Astrocyte (in vitro differentiated cells and primary cell): Measurements from ENCODE around the gene TUBG1.

Experiments
- EZH2 ChIP-seq: IDR thresholded peaks from 2 replicates; pipeline ENCODE4 v1.6.1; 2012; ENCODE audit warnings: mild to moderate bottlenecking, low read length, inconsistent platforms; ENCODE audit not compliant: insufficient read depth
- TF ChIP-seq, protein P1 (sequence below): IDR thresholded peaks from 2 replicates; pipeline ENCODE4 v1.5.1; 2011; ENCODE audit warnings: low read depth, mild to moderate bottlenecking, inconsistent platforms, low read length, moderate library complexity; ENCODE audit not compliant: insufficient read depth

DNA sequence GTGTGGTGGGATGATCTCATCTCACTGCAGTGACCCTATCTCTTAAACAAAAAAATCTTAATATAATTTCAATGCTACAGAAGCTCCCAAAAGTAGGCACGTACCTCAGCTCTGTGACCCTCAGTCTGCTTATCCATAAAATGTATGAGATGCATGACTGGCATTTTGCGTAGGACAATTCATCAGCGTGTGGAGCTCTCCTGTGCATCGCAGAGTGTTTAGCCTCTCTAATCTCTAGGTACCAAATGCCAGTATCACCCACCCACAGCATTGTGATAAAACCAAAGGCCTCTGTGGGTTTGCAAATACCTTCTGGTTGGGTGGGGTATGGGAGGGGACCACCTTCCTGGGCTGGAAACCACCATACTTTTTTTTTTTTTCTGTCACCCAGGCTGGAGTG lies 30.6 kb downstream of the TUBG1 start:
- TF ChIP-seq, protein P1, sequence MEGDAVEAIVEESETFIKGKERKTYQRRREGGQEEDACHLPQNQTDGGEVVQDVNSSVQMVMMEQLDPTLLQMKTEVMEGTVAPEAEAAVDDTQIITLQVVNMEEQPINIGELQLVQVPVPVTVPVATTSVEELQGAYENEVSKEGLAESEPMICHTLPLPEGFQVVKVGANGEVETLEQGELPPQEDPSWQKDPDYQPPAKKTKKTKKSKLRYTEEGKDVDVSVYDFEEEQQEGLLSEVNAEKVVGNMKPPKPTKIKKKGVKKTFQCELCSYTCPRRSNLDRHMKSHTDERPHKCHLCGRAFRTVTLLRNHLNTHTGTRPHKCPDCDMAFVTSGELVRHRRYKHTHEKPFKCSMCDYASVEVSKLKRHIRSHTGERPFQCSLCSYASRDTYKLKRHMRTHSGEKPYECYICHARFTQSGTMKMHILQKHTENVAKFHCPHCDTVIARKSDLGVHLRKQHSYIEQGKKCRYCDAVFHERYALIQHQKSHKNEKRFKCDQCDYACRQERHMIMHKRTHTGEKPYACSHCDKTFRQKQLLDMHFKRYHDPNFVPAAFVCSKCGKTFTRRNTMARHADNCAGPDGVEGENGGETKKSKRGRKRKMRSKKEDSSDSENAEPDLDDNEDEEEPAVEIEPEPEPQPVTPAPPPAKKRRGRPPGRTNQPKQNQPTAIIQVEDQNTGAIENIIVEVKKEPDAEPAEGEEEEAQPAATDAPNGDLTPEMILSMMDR, result no peak
- TF ChIP-seq EZH2, result no peak
